Measurements from ENCODE around the gene TPSD1.
"Not testable (repeated sequence)": the region's sequence is repeated elsewhere in the genome, so short reads cannot be mapped to it uniquely, and the experiment has no call there.

TPSD1 gene

DNA sequence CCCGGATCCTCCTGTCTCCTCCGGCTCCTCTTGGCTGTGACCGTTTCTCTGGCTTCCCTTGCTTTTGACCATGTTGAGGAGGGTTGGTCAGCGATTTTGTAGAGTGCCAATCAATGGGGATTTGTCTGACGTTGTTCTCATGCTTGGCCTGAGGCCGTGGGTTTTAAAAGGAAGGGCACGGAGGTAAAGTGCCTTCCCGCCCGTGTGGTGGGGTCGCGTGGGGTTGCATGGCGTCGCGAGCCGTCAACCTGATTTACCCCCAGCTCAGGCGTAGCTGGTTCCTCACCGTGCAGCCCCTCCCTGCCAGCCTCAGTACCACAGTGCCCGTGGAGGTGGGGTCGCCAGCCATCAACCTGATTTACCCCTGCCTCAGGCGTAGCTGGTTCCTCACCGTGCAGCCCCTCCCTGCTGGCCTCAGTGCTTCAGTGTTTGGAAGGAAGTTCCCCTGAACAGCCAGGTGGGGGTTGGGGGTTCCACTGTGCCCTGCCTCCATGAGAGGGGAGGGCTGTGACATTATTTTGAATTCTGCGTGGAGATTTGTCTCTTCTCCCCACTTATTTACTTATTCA, 10.3 kb upstream of the TPSD1 start:
- TF ChIP-seq, protein P1, sequence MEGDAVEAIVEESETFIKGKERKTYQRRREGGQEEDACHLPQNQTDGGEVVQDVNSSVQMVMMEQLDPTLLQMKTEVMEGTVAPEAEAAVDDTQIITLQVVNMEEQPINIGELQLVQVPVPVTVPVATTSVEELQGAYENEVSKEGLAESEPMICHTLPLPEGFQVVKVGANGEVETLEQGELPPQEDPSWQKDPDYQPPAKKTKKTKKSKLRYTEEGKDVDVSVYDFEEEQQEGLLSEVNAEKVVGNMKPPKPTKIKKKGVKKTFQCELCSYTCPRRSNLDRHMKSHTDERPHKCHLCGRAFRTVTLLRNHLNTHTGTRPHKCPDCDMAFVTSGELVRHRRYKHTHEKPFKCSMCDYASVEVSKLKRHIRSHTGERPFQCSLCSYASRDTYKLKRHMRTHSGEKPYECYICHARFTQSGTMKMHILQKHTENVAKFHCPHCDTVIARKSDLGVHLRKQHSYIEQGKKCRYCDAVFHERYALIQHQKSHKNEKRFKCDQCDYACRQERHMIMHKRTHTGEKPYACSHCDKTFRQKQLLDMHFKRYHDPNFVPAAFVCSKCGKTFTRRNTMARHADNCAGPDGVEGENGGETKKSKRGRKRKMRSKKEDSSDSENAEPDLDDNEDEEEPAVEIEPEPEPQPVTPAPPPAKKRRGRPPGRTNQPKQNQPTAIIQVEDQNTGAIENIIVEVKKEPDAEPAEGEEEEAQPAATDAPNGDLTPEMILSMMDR (IDR thresholded peaks at IDR 0.05; ENCODE audit: insufficient read depth, low read depth, low read length, missing control alignments) = no peak
- no peak overlapping the region for H3K4me3 ChIP-seq (ENCODE audit: low read length)
- DNase-seq (ENCODE audit: low read depth) = no peak

DNA sequence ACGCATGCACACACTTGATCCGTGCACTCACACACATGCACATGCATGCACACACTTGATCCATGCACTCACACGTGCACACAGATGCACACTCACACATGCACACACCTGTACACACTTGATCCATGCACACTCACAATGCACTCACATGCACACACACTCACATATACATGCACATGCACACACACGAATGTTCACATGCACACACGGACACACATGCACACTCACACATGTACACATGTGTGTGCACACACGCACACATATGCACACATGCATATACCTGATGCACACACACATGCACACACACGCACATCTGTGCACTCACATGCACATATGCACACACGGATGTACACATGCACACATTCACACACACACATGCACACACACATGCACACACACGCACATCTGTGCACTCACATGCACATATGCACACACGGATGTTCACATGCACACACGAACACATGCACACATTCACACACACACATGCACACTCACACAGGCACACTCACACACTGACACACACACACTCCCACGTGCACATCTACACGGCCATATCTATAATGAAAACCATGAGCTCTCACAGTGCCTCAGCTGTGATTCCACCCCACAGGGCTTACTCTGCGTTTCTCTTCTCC, 7.8 kb upstream of the TPSD1 start:
- DNase-seq (ENCODE audit: low read depth); H3K4me3 ChIP-seq (ENCODE audit: low read length): not testable (repeated sequence)

DNA sequence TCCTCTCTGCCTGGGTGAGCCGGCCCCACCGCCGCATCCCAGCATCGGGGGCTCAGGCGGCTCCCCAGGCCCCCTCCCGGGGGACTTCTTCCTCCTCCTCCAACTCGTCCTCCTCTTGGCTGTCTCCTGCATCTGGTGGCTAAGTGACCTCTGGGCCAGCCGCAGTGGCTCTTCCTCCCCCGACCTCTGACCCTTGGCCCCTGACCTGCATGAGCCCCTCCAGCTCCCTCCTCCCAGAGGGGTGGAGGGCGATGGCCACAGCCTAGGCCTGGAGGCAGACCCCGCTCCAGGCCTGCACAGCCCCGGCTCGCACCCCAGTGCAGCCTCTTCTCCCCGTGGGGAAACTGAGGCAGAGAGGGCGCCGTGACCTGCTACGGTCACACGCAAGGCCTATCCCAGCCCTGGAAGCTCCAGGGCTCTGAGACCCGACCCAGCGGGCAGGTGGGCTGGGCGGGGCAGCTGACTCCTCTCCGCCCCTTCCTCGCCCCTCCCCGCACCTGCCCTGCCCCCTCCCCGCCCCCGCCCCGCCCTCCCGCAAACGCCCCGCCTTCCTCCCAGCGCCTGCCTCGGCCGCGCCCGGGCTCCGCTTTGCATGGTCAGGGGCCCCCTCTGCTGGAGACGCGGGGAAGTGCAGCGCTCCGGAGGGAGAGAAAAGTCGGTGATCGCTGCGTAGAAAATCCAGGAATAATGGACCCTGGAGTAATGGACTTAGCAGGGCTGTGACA, 6.7 kb upstream of the TPSD1 start:
- DNase-seq (ENCODE audit: low read depth); H3K4me3 ChIP-seq (ENCODE audit: low read length): not testable (repeated sequence)

DNA sequence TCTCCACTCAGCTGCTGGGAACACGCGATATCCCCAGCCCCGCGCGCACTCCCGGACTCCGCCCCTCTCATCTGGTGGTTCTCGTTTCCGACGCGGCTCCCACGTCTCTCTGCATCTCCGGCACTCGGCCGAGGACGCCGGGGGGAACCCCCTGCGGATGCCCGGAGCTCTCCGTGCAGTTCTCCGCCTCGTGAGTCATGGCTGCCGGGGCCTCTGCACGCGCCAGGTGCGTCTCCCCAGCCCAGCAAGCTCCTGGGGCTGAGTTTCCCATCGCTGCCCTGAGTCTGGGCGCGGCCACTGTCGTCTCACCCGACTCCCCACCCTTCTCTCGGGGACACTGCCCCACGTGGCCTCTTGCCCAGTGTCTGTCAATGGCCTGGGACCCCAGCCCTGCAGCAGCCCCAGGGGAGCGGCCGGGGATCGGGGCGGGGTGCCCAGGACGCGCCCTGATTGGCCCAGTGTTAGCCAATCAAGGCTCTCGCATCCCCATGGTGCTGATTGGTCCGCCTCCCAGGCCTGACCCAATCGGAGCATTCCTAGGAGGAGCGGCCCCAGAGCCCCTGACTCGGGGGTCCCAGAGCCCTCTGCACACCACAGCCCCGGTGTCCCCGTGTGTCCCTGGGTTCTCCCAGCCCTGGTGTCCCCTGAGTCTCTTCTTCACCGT, 2.0 kb upstream of the TPSD1 start:
- H3K4me3 ChIP-seq (ENCODE audit: low read length); DNase-seq (ENCODE audit: low read depth): not testable (repeated sequence)

DNA sequence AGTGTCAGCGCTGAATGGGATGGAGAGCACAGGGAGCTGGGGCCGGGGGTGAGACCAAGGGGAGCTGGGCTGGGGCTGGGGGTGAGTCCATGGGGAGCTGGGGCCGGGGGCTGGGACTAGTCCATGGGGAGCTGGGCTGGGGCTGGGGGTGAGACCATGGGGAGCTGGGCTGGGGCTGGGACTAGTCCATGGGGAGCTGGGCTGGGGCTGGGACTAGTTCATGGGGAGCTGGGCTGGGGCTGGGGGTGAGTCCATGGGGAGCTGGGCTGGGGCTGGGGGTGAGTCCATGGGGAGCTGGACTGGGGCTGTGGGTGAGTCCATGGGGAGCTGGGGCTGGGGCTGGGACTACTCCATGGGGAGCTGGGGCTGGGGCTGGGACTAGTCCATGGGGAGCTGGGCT, 1.0 kb upstream of the TPSD1 start:
- not testable (repeated sequence) for DNase-seq (ENCODE audit: low read depth); H3K4me3 ChIP-seq (ENCODE audit: low read length)

DNA sequence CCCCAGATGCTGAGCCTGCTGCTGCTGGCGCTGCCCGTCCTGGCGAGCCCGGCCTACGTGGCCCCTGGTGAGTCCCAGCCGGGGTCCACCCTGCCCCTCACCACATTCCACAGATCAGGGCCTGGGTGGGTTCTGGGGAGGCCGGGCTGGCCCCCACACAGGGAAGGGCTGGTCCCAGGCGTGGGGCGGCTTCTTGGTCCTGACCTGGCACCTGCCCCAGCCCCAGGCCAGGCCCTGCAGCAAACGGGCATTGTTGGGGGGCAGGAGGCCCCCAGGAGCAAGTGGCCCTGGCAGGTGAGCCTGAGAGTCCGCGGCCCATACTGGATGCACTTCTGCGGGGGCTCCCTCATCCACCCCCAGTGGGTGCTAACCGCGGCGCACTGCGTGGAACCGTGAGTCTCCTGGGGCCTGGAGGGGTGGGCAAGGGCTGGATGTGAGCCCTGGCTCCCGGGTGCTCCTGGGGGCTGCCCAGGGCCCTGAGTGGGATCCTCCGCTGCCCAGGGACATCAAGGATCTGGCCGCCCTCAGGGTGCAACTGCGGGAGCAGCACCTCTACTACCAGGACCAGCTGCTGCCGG, 516 bp downstream of the TPSD1 start:
- not testable (repeated sequence) for DNase-seq (ENCODE audit: low read depth); H3K4me3 ChIP-seq (ENCODE audit: low read length)

DNA sequence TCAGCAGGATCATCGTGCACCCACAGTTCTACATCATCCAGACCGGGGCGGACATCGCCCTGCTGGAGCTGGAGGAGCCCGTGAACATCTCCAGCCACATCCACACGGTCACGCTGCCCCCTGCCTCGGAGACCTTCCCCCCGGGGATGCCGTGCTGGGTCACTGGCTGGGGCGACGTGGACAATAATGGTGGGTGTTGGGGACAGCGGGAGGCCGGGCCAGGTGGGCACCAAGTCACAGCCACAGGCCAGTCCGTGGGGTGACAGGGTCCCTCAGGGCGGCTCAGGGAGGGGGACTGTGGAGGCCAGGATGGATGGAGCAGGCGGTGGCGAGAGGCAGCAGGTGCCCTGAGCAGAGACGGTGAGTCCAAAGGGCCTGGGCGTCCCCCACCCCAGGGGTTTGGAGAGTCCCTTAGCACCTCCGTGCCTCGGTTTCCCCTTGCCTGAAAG, 1.0 kb downstream of the TPSD1 start:
- TF ChIP-seq, protein P1 (IDR thresholded peaks at IDR 0.05; ENCODE audit: insufficient read depth, low read depth, low read length, missing control alignments) = no peak
- H3K4me3 ChIP-seq (ENCODE audit: low read length) = no peak overlapping the region
- no peak for DNase-seq (ENCODE audit: low read depth)

DNA sequence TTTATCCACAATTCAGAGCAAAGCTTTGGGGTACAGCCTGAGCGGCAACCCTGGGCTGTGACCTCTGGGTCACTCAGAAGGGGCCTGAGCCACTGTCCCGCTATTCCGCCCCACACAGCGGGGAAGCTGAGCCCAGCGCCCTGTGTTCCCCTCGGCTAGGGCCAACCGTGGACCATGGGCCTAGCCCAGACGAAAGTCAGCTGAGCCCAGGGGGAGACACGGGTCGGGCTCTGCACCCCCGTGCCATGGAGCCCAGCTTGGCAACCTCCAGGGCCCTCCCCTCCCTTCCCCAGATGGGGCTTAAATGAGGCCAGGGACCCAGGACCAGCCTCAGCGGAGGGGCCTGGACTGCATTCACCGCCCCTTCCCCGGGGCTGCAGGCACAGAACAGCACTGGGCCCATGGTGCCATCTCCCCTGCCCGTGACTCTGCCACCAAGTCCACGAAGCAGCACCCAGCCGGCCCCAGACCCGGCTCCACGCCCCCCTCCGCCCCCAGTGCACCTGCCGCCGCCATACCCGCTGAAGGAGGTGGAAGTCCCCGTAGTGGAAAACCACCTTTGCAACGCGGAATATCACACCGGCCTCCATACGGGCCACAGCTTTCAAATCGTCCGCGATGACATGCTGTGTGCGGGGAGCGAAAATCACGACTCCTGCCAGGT, 1.8 kb downstream of the TPSD1 start:
- no peak overlapping the region for H3K4me3 ChIP-seq (ENCODE audit: low read length)
- DNase-seq (ENCODE audit: low read depth) = no peak
- TF ChIP-seq, protein P1 (IDR thresholded peaks at IDR 0.05; ENCODE audit: insufficient read depth, low read depth, low read length, missing control alignments) = no peak

DNA sequence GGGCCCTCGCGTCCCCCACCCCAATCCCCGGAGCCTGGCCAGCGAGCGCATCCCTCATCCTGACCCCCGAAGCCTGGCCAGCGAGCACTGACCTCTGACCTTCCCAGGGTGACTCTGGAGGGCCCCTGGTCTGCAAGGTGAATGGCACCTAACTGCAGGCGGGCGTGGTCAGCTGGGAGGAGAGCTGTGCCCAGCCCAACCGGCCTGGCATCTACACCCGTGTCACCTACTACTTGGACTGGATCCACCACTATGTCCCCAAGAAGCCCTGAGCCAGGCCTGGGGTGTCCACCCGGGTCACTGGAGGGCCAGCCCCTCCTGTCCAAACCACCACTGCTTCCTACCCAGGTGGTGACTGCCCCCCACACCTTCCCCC, 2.3 kb downstream of the TPSD1 start:
- H3K4me3 ChIP-seq (ENCODE audit: low read length) = no peak overlapping the region
- TF ChIP-seq, protein P1 (IDR thresholded peaks at IDR 0.05; ENCODE audit: insufficient read depth, low read depth, low read length, missing control alignments) = no peak
- no peak for DNase-seq (ENCODE audit: low read depth)

Data from epithelial cell of esophagus (primary cell).